ENCODE data around the gene ODAPH.

DNA sequence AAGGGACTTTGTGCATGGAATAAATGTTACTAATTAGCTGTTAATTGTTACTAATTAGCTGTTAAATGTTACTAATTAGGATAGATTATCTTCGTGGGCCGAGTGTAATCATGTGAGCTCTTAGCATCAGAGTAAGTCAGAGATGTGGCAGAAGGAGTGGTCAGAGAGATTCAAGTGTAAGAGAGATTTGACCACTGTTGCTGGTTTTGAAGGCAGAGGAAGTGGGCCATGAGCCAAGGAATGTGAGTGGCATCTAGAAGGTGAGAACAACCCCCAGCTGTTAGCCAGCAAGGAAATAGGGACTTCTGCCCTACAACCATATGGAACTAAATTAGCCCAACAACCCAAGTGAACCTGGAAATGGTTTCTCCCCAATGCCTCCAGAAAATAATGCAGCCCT lies 28.2 kb downstream of the ODAPH start:
- TF ChIP-seq POLR2AphosphoS5 (IDR thresholded peaks at IDR 0.05; ENCODE audit: borderline replicate concordance, low read depth, low read length) (no peak), EZH2 (IDR thresholded peaks at IDR 0.05) (no peak)

All from SK-N-MC (cell line).